AG04449 (cell line): Measurements from ENCODE around the gene TENT4B.
"Not testable (repeated sequence)": the region's sequence is repeated elsewhere in the genome, so short reads cannot be mapped to it uniquely, and the experiment has no call there.

ENCODE experiments used
- CTCF ChIA-PET: fragments of 350-600 bp; formaldehyde crosslinking; extraction: SDS; loops from one replicate; lab custom pipeline; 2021; ENCODE audit warnings: antibody characterized with exemption; lab: Yijun Ruan, JAX
- POLR2A ChIA-PET: fragments of 400-600, 350-600 bp; formaldehyde crosslinking; extraction: SDS; loops from one replicate; lab custom pipeline; 2020; ENCODE audit warnings: antibody characterized with exemption, inconsistent platforms; lab: Yijun Ruan, JAX
- DNase-seq: peaks from one replicate; pipeline ENCODE4 v3.0.0-alpha.2; 2010; ENCODE audit warnings: low read depth, low spot score
- H3K4me3 ChIP-seq: 2 replicates; pipeline ENCODE4 v1.5.1; 2011; ENCODE audit warnings: low read depth, mild to moderate bottlenecking, control low read depth, low read length
- CTCF ChIP-seq: IDR thresholded peaks from one replicate; pipeline ENCODE4 v1.5.1; 2011; ENCODE audit warnings: mild to moderate bottlenecking, moderate library complexity, low read length, control low read depth, inconsistent platforms; ENCODE audit not compliant: insufficient read depth; ENCODE audit errors: missing control alignments

Gene TENT4B

DNA sequence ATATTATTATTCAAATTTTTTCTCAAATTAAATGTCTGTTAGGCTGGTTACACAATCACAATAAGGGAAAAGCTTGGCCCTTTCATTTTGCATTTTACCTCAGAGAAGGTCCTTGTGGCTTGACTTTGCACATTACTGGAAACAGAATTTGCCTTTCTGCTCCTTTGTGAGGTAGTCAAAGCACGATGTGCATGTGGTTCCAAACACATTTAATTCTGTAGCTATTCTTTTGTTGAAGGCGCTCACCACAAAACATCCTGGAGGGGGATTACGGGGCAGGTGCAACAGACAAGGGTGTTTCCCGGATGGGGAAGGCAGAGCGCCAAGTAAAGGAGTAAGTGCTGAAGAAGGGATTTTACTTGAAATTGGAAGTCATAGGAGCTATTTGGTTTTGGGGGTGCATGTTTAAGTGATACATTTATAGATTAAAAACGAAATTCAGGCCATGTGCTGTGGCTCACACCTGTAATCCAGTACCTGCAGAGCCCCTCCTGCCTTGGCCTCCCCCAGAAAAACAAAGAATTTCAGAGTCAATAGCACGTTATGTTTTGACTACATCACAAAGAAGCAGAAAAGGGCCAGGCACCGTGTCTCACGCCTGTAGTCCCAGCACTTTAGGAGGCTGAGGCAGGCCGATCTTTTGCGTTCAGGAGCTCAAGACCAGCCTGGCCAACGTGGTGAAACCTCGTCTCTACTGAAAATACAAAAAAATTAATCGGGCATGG is 31.2 kb upstream of the TENT4B start:
- DNase-seq = no peak
- no peak for TF ChIP-seq CTCF
- ChIA-PET CTCF (interaction anchor here (1.3 to 1.6 kb wide), 2 partner anchors 14 to 89 kb away, joined by 3 to 4 read pairs; no protein-coding TSS in a partner anchor), POLR2A (no interaction called here)
- H3K4me3 ChIP-seq = no peak overlapping the region

- H3K4me3 ChIP-seq = no peak overlapping the region
- TF ChIP-seq CTCF = no peak
- ChIA-PET CTCF (no interaction called here), POLR2A (no interaction called here)
- no peak for DNase-seq
Observed at GRCh38 chr16:50123417-50123816, 29.7 kb upstream of the TENT4B start.

DNA sequence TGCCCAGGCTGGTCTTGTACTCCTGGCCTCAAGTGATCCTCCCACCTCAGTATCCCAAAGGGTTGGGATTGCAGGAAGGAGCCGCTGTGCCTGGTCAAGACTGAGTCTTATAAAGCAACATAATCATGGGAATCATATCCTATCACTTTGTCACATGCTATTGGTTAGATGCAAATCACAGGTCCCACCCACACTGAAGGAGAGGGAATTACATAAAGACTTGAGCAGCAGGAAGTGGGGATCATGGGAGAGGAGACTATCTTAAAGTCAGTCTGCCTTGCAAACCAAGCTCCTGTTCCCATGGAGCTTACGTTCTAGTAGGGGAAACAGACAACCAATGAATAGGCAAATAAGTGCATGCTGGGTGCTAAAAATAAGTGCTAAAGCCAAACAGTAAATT is 28.3 kb upstream of the TENT4B start:
- ChIA-PET POLR2A (no interaction called here), CTCF (no interaction called here)
- DNase-seq = no peak
- TF ChIP-seq CTCF = no peak
- H3K4me3 ChIP-seq = no peak overlapping the region

GRCh38 chr16:50126183-50126582 is 26.9 kb upstream of the TENT4B start:
- ChIA-PET CTCF (no interaction called here), POLR2A (no interaction called here)
- no peak for TF ChIP-seq CTCF
- no peak overlapping the region for H3K4me3 ChIP-seq
- DNase-seq = no peak

DNA sequence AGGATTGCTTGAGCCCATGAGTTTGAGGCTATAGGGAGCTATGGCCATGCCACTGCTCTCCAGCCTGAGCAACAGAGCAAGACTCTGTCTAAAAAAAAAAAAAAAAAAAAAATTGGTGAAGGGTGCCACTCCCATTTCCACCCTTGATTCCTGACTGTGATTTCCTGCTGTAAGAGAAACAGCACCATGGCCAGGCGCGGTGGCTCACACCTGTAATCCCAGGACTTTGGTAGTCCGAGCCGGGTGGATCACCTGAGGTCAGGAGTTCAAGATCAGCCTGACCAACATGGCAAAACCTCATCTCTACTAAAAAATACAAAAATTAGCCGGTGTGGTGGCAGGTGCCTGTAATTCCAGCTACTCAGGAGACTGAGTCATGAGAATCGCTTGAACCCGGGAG is 20.5 kb upstream of the TENT4B start:
- H3K4me3 ChIP-seq, POLR2A ChIA-PET, DNase-seq: not testable (repeated sequence)
- CTCF ChIA-PET = interaction anchor here (1.4 kb wide), 1 partner anchor 79 kb away, joined by 4 read pairs; no protein-coding TSS in a partner anchor

DNA sequence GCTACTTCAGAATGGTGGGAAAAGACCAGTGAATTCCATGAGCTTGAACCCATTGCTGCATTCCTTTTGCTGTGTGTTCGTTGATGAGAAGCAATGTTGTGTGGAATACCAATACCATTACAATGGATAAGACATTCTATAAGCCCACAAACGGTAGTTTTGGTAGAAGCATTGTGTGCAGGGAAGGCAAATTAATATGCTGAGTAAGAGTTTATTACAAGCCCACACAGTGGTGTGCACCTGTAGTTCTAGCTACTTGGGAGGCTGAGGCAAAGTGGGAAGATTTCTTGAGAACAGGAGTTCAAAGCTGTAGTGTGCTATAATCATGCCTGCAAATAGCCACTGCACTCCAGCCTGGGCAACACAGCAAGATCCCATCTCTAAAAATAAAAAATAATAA is 19.9 kb upstream of the TENT4B start:
- POLR2A ChIA-PET = no interaction called here
- CTCF ChIA-PET = interaction anchor here (1.4 kb wide), 1 partner anchor 78 kb away, joined by 4 read pairs; no protein-coding TSS in a partner anchor

More for the DNA sequence above, 19.9 kb upstream of the TENT4B start:
- no peak for DNase-seq
- H3K4me3 ChIP-seq = no peak overlapping the region
- TF ChIP-seq CTCF = no peak
